Kidney epithelial cell (primary cell): ENCODE measurements around the gene YIPF7. TPM values are rescaled to one million over a fixed set of nuclear protein-coding genes. Genes with fewer than 3 reads are reported as not detected.

Source experiments
- DNase-seq: peaks from one replicate; pipeline ENCODE4 v3.0.0-alpha.2; 2010; ENCODE audit warnings: low read depth
- H3K27me3 ChIP-seq: 2 replicates; pipeline ENCODE4 v1.6.0; 2011; ENCODE audit warnings: low read length; ENCODE audit not compliant: control insufficient read depth, insufficient read depth
- H3K36me3 ChIP-seq: 2 replicates; pipeline ENCODE4 v1.5.1; 2011; ENCODE audit warnings: low read length; ENCODE audit not compliant: control insufficient read depth, insufficient read depth
- H3K4me3 ChIP-seq: 2 replicates; pipeline ENCODE4 v1.5.1; 2011; ENCODE audit warnings: low read depth, mild to moderate bottlenecking, control low read depth, low read length
- CTCF ChIP-seq: IDR thresholded peaks from 2 replicates; pipeline ENCODE4 v1.5.1; 2011; ENCODE audit warnings: mild to moderate bottlenecking, moderate library complexity, low read length, control low read depth, inconsistent platforms; ENCODE audit not compliant: insufficient read depth, poor library complexity, severe bottlenecking
- total RNA-seq: library from RNA; depleted of rRNA; stranded (reverse); fragments of >200 nt; gene quantifications from 2 replicates; pipeline ENCODE4 v1.2.3, GENCODE V29; 2015

The YIPF7 gene
- not detected in 2 replicates for total RNA-seq

- no peak for TF ChIP-seq CTCF
- Histone ChIP-seq H3K36me3 (no peaks in the 10 kb centered on the region), H3K27me3 (no peaks in the 10 kb centered on the region), H3K4me3 (no peak within 1 kb of the TSS)
- no peak for DNase-seq
Measured at GRCh38 chr4:44651425-44651824, at the start of gene YIPF7. Gene YIPF7 (minus strand): TSS chr4:44651625. CDS start chr4:44650100, 1,525 bp downstream.

- Histone ChIP-seq H3K36me3 (no peaks in the 10 kb centered on the region), H3K4me3 (no peak overlapping the region), H3K27me3 (no peaks in the 10 kb centered on the region)
- no peak for TF ChIP-seq CTCF
- no peak for DNase-seq
Measured at GRCh38 chr4:44701037-44701436, 49.6 kb upstream of the YIPF7 start.

GRCh38 chr4:44700427-44700826 lies 49.0 kb upstream of the YIPF7 start:
- TF ChIP-seq CTCF = no peak
- H3K27me3 ChIP-seq = no peaks in the 10 kb centered on the region
- no peaks in the 10 kb centered on the region for H3K36me3 ChIP-seq
- H3K4me3 ChIP-seq = no peak overlapping the region
- no peak for DNase-seq

GRCh38 chr4:44684648-44685047 lies 33.2 kb upstream of the YIPF7 start:
- DNase-seq = no peak
- no peak for TF ChIP-seq CTCF
- Histone ChIP-seq H3K27me3 (no peaks in the 10 kb centered on the region), H3K4me3 (no peak overlapping the region), H3K36me3 (no peaks in the 10 kb centered on the region)

- Histone ChIP-seq H3K4me3 (peak overlapping the region; percentile 68), H3K27me3 (no peaks in the 10 kb centered on the region), H3K36me3 (no peaks in the 10 kb centered on the region)
- TF ChIP-seq CTCF = no peak
- no peak for DNase-seq
Measured at GRCh38 chr4:44679060-44679459, 27.6 kb upstream of the YIPF7 start.
